GM18873 (cell line): ENCODE measurements around the gene ZNF576.
"Not testable (repeated sequence)": the region's sequence is repeated elsewhere in the genome, so short reads cannot be mapped to it uniquely, and the experiment has no call there.

Experiments used
- ATAC-seq: cut with Tn5 transposase; IDR thresholded peaks from one replicate; pipeline ENCODE4 v1.9.1; 2021; ENCODE audit warnings: mild to moderate bottlenecking, moderate library complexity, moderate number of reproducible peaks; ENCODE audit not compliant: unreplicated experiment, low FRiP score

The ZNF576 gene

DNA sequence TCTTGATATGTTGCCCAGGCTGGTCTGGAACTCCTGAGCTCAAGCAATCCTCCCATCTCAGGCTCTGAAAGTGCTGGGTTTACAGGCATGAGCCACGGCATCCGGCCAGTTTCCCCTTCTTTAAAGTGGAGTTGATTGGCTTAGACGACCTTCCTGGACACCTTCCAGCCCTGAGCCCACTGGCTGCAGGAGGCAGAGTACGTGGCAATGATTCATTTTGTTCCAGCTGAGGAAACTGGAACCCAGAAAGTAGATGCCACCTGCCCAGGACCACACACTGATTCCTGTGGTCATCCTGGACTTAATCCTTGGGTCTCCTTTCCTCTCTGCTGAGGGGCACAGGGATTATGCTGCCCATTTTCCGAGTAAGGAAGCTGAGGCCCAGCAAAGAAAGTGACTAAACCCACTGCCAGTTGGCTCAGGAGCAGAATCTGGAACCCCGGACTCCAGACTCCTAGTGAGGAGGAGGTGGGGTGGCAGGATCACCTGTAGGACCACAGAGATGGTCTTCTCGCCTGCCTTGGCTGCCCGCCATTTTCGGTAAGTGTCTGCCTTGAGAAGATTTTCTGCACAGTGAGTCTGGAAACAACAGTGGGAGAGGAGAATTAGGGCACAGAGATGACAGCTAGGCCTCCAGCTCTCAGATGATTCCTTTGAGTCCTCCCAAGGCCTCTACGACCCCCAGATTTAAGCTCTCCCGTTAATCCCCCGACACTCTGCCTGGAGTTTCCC is 21.8 kb upstream of the ZNF576 start:
- no peak for ATAC-seq

DNA sequence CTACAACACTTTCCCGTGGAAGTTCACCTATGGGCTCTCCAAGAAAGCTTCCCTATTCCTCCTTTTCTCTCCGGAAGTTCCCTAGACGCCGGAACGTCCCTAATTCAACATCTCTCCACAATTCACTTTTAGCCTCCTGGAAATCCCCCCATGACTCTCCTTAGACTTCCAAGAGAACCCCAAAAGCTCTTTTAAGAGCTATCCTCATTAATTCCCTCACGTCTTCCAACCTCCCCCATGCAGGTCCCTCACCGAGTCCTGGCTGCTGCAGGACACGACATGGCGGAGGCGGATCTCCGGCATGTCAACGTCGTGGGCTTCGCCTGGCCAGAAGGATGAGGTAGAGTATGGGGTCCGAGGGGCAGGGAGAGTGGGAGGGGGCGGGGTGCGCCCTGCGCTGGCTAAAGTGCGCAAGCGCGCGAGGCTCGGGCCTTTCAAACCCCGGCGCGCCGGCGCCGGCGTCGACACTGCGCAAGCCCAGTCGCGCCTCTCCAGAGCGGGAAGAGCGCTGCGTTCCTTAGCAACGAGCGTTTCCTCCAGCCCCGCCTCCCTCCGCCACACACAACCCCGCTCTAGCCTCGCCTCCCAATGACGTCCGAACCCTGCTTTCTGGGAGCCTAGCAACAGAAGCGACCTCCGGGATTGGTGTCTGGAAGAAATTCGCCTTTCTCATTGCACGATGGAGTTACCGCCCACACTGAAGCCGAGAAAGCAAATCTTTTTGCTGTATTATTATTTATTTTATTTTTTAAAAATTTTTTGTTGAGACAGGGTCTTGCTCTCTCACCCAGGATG is 21.0 kb upstream of the ZNF576 start, which contains the start of the genes PINLYP and XRCC1:
TSS of gene PINLYP (plus strand) at position 646 of the 795 bp plus-strand sequence. CDS start 1,391 bp downstream, outside the sequence.
TSS of gene XRCC1 (minus strand) at position 372 of the 795 bp plus-strand sequence. CDS start at position 303, 69 bp downstream.
- ATAC-seq, result peak; percentile 86

DNA sequence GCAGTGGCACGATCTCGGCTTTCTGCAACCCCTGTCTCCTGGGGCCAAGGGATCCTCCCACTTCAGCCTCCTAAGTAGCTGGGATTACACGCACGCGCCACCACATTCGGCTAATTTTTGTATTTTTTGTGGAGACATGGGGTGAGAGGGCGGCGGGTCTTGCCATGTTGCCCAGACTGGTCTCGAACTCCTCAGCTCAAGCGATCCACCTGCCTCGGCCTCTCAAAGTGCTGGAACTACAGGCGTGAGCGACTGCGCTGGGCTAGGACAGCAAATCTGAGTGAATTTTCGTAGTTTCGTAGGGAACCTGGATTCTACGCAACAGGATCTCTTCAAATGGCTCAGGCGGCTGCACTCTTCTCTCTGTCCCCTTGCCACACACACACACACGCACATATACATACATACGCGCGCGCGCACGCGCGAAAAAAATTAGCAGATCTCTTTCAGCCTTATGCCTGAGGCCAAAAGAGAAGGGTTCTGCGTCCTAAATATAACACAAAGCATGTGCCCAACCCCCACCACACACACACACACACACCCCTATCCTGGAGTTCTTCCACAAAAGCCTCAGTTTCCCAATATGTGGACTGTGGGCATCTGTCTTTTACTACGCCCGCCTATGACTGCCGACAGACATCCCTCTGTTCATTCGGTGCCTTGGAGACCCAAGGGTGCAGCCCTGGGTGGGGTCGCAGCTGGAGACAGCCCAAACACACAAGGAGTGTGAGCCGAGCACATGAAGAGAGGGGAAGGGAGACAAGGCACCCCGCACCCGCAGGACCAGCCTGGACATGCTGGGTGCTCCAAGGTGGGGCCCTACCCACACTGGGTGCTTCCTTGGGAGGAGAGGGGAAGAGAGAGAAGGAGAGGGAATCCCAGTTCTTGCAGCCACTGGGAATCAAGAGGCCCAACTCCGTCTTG is 20.2 kb upstream of the ZNF576 start:
- no peak for ATAC-seq

DNA sequence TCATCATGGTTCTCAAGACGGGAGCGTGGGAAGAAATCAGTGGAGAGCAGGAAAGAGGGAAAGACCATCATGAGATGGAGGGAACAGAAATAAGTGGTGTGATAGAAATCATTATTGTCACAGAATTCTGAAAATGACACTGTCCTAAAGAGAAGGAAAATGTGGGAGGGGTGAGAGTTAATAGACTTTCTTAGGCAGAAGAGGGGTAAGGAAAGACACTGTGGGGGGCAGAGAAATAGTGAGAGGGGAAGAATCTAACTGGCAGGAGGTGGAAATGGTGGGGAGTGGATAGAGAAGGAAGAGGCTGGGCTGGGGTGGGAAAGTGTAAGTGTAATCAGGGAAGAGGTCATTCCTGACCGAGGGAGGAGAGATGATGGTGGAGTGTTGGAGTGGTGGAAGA is 17.6 kb upstream of the ZNF576 start:
- ATAC-seq, result no peak

DNA sequence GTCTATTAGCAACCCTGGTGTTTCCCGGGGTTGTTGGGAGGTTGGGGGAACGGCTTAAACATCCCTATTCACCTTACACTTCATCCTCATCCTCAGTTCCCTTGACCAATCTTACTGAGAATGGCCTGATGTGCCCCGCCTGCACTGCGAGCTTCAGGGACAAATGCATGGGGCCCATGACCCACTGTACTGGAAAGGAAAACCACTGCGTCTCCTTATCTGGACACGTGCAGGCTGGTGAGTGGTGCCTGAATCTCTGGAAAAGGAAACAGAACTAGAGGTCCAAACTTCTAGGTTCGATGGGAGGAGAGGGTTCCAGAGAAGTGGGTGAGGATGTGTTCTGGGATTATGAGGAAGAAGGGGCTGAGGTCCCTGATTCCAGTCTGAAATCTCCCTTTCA is 14.9 kb upstream of the ZNF576 start:
- ATAC-seq, result no peak

DNA sequence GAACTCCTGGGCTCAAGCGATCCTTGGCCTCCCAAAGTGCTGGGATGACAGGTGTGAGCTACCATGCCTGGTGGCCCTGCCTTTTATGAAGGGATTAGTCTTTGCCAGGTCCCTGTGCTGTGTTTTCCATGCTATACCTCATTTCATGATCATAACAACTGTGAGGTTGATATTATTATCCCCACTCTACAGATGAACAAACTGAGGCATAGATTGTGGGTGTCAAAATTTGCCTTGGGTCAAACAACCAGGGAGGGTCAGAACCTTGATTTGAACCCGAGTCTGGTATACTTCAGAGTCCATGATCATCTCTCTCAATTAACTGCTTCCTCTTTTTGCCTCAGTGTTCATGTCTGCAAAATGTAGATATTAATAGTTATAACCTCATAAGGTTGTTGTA is 13.9 kb upstream of the ZNF576 start:
- no peak for ATAC-seq

DNA sequence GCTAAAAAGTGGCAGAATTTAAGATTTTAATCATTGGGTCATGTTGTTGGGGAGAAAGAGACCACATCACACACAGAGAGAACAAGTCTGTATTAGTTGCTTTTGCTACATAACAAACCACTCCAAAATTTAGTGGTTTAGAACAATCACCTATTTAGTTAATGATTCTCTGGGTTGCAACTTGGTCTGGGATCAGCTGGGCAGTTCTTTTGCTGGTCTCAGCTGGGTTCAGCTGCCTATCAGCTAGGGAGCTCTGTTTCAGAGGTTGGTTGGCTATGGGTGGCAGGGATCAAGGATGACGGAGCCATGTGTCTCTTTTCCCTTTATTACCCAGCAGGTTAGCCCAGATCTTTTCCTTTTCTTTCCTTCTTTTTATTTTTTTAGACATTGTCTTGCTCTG is 11.9 kb upstream of the ZNF576 start:
- ATAC-seq, result no peak

DNA sequence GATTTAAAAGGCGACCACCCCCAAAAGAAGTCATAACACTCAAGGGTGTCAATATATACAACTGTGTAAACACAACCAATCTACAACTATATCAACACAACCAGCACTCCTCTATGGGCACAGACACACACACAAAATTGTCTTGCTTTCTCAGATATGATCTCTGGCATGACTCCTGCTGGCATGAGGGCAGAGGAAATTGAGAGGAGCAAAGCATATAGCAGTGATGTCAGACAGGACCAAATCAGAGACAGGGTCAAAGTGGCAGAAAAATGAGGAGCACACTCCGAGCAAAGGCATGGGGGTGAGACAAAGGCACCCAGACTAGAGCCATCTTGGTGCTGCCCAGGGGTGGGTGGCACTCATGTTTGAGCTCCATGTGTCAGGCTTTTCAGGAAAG is 10.0 kb upstream of the ZNF576 start:
- ATAC-seq, result no peak

DNA sequence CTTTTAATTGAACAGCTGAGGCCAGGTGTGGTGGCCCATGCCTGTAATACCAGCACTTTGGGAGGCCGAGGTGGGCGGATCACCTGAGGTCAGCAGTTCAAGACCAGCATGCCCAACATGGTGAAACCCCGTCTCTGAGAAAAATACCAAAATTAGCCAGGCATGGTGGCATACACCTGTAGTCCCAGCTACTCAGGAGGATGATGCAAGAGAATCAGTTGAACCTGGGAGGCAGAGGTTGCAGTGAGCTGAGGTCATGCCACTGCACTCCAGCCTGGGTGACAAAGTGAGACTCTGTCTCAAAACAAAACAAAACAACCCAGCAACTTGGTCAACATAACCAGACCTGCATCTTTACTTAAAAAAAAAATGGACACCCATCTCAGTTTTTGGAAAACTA is 9.4 kb upstream of the ZNF576 start:
- not testable (repeated sequence) for ATAC-seq

DNA sequence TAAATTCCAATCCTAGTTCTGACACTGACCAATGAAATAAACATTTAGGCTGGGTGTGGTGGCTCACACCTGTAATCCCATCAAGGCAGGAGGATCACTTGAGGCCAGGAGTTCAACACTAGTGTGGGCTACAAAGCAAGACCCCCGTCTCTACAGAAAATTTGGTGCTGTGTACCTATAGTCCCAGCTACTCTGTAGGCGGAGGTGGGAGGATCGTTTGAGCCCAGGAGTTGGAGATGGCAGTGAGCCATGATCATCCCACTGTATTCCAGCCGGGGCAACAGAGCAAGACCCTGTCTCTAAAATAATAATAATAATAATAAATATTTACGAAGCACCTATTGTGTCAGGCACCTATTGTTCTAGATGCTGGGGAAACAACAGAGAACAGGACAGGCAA is 7.1 kb upstream of the ZNF576 start:
- ATAC-seq, result no peak

DNA sequence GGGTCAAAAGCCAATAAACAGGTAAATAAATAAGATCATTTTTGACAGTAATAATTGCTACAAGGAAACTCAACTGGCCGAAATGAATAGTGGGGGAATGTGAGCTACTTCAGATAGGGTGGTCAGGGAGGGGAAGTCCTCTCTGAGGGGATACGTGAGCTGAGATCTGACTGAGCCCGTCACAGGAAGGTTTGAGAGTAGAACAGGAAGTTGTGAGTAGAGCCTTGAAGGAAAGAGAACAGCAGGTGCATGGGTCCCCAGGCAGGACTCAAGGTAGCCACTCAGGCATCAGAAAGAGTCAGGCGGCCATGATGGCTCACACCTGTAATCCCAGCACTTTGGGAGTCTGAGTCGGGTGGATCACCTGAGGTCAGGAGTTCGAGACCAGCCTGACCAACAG is 6.7 kb upstream of the ZNF576 start:
- ATAC-seq, result no peak

DNA sequence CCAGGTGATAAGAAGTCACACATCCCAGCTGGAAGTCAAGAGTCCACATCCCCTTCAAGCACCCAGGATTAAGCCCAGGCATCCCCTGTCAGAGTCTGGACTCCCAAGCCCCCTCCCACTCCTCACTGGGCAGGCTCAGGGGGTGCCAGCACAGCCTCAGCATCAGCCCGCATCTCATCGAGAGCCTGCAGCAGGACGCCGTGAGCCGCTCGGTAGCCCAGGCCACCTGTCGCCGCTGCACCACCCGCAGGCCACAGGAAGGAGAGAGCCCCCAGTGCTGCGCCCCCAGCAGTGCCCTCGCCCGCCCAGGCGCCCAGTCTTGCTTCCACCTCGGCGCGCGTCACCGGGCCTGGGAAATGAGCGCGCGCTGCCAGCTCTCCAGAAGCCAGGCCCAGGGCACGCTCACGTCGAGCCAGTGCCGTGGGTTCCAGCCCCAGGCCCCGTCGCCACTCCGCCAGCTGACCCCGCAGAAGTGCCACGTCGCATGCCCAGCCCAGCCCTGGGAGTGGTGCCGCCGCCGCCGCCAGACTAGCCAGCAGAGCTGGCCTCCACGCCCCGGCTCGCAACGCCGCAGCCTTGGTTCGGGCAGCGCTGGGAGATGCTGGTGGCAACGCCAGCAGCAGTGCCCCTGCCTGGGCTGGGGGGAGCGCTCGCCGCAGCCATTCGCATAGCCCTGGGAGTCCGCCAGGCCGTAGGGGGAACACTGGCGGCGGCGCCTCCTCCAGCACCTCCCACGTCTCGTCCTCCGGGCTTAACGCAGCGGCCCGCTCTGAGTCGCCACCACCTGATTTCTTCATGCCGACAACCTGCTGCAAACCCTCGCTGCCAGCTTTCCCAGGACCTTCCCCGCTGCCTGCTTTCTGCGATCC is 4.3 kb upstream of the ZNF576 start:
- ATAC-seq, result no peak

DNA sequence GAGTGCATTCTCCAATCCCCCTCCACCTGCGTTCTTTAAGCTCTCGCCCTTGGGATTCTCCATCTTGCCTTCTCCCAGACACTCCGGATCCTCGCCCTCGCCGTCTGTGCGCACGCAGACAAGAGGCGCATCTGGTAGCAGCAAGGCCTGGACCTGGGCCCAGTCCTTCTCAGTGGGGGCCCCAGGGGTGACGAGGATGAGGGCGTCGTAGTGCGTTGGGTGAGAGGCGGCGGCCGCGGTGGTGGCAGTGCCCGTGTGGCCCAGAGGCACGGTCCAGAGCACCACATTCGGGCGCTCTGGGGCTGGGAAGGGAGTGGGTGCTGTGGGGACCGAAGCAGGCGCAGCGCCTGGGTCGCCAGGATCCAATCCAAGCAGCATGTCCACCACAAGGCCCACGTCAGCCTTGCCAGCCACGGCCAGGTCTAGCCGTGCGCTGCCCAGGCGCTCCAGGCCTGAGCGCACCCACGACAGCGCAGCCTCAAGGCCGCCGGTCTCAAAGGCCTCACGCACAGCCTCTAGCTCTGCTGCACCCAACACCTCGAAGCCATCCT is 3.5 kb upstream of the ZNF576 start:
- ATAC-seq, result no peak

DNA sequence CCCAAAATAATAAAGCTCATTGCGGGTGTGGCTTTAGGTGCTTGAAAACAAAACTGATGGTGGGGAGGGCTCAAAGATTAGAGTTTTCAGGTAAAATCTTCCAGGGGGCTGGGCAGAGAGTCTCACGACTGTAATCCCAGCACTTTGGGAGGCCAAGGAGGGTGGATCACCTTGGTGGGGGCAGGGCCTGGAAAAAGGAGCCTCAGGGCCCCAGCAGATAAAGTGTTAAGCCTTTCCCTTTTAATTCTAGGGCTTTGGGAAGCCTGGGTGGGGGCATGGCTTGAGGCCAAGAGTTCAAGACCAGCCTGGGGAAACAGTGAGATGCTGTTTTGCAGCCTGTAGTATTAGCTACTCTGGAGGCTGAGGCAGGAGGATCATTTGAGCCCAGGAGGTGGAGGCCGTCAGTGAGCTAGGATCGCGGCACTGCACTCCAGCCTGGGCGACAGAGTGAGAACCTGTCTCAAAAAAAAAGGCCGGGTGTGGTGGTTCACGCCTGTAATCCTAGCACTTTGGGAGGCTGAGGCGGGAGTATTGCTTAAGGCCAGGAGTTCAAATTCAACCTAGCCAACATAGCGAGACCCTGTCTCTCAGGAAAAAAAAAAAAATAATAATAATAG is 2.2 kb upstream of the ZNF576 start:
- ATAC-seq, result no peak

DNA sequence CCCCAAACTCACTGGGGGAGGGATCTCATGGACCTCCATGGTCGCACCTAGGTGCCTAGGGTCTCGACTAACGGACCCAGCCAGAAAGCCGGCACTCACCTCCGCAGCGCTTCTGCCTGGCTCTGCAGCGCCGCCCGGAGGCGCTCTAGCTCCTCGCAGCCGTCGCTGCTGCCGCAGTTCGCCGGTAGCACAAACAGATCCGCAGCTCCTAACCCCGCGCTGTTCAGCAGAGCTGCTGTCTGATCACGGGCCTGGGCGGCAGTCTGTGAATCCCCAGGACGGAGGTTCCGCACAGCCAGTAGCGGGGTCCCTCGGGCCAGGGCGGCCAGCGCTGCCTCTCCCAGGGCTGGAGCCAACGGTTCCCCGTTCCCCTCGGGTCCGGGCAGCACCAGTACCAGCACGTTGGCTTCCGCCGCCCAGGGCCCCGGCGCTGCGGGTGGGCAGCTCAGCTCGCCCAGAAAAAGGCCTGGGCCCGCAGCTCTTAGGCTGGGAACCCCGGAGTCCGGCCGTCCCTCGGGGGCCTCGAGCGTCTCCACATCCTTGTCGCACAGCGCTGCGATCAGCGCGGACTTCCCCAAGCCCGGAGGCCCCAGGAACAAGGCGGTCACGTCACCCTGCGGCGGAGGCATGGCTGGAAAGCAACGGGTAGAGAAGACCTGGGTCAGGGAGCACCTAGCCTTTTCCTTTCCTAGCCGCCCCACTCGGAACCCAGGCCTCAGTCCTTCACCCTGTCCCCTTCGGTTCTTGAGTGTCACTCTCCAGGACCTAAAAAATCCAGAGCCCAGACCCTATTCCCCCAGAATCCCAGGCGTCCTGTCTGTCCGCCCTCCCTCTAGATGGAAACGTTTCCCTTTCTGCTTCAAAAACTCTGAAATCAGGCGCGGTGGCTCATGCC is 1.4 kb upstream of the ZNF576 start:
- ATAC-seq, result no peak

DNA sequence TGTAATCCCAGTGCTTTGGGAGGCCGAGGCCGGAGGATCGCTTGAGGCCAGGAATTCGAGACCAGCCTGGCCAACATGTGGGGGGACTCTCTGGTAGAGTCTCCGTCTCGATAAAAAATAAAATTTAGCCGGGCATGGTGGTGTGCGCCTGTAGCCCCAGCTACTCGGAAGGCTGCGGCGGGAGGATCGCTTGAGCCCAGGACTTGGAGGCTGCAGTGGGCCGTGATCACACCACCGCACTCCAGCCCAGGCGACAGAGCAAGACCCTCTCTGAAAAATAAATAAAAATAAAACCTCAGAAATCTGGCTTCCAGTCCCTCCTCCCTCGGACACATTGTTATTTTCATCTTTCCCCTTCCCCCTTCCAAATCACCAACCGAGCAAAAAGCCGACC is 793 bp upstream of the ZNF576 start:
- ATAC-seq, result no peak

DNA sequence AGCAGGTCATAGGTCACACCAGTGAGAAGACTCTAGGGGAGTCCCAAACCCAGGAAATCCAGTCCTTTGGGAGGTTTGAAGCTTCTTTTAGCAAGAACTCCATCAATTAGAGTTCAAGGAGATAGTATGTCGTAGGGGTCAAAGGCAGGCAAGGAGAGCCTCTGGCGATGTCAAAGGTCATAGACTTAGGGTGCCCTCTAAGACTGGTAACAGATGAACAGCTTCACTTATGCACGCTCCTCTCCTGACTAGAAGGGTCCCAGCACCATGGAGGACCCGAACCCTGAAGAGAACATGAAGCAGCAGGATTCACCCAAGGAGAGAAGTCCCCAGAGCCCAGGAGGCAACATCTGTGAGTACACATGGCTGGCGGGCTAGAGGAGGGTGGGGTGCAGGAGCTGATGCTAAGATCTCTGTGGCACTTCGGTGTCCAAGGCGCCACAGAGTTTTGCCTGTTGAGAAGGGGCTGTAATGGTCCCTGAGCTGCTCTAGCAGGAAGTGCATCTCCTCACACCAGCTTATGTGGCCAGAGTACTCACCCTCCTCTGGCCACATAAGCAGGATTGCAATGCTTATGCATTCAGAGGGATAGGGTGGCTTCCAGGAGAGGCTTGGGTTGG is 557 bp downstream of the ZNF576 start:
- ATAC-seq, result no peak

DNA sequence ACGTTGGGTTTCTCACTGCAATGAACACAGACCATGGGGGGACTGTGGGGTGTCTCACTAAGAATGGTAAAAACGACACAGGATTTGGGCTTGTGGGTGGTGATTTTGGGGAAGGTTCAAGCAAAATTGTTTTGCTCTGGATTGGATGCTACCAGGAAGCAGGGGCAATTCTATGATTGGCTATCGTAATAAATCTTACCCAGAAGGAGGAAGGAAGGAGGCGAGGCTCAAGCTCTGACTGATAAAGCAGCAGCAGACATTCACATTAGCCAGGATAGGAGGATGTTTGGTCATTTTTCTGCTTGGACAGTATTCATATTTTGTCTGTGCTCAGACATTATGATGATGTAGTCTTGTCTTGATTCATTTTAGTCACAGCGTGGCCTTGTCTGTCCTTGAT is 1.5 kb downstream of the ZNF576 start:
- no peak for ATAC-seq
